HFF-Myc (cell line): ENCODE results near the gene IL1F10.

Experiments
- DNase-seq: peaks from one replicate; pipeline ENCODE4 v3.0.0-alpha.2; 2011; ENCODE audit warnings: low read depth; ENCODE audit errors: extremely low read depth
- H3K4me3 ChIP-seq: replicated peaks from 2 replicates; pipeline ENCODE4 v1.5.1; 2011; ENCODE audit warnings: low read depth, mild to moderate bottlenecking, control low read depth, low read length
- TF ChIP-seq, protein P1 (sequence below): IDR thresholded peaks from 2 replicates; pipeline ENCODE4 v1.5.1; 2012; ENCODE audit warnings: mild to moderate bottlenecking, low read depth, low read length, control low read depth; ENCODE audit errors: missing control alignments

Gene IL1F10

DNA sequence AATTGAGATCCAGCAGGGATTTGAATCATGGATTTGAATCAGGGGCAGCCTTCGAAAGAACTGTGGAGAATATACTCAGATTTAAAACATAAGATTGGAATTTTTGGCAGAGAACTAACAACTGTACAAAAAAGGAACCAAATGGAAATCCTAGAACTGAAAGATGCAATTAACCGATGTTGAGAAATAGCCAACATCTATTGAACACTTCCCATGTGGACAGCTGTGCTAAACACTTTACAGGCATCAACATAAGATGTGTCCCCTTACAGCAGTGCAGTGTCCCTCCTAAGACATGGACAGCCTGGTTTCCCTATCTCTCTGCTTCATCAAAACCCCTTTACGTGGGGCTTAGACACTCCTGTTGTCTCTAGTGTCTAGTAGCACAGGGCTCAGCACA, 56.0 kb downstream of the IL1F10 start:
- no peak overlapping the region for H3K4me3 ChIP-seq
- TF ChIP-seq, protein P1, sequence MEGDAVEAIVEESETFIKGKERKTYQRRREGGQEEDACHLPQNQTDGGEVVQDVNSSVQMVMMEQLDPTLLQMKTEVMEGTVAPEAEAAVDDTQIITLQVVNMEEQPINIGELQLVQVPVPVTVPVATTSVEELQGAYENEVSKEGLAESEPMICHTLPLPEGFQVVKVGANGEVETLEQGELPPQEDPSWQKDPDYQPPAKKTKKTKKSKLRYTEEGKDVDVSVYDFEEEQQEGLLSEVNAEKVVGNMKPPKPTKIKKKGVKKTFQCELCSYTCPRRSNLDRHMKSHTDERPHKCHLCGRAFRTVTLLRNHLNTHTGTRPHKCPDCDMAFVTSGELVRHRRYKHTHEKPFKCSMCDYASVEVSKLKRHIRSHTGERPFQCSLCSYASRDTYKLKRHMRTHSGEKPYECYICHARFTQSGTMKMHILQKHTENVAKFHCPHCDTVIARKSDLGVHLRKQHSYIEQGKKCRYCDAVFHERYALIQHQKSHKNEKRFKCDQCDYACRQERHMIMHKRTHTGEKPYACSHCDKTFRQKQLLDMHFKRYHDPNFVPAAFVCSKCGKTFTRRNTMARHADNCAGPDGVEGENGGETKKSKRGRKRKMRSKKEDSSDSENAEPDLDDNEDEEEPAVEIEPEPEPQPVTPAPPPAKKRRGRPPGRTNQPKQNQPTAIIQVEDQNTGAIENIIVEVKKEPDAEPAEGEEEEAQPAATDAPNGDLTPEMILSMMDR, result no peak
- no peak for DNase-seq

DNA sequence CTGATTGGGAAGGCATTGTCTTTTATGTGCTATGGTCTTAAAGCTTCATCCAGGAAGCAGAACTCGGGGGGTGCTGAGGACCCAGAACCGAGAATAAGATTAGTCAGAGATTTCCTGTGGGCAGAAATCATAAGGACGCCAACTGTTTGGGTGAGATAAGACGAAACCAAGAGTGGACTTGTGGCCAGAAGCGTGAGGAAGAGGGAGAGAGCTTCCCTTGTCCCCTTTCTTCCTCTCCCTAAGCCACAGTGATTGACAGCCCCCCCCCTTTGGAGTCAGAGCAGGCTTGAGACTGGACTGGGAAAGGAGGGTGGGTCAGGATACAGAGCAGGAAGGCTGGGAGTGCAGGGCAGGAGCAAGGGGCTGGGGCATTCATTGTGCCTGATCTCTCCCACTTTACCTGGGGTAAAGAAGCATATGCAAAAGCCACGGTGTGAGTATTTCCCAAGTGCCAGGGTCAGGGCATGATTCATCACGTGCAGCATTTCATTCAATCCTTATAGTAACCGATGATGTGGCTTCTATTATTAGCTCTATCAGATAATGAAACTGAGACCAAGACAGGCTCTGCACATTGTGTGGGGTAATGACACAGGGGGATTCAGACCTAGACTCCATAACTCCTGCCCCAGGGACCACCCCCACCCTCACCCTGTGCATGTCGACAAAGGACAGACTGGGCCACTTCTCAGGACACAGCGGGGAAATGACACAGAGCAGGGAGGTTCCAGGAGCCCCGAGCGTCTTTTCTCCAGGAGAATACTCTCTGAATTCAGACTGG, 56.6 kb downstream of the IL1F10 start:
- DNase-seq, result no peak
- H3K4me3 ChIP-seq, result no peak overlapping the region
- TF ChIP-seq, protein P1, result no peak
